PC-3 (cell line): Measurements from ENCODE around the gene SH2B3. TPM values are rescaled to one million over a fixed set of nuclear protein-coding genes. Genes with fewer than 3 reads are reported as not detected.

Experiments used
- ATAC-seq: fragments of 200-7000 bp; cut with Tn5 transposase; 2 replicates; pipeline ENCODE4 v1.9.1; 2020; ENCODE audit warnings: mild to moderate bottlenecking, moderate library complexity
- BruUV-seq: library from RNA; stranded (reverse); fragments of 400-500 nt; replicated peaks from 2 replicates; lab custom pipeline; 2021; lab: Mats Ljungman, UMichigan
- CTCF ChIA-PET: fragments of 300-600 bp; sonication (Branson Sonifier 250); formaldehyde crosslinking; loops from one replicate; lab custom pipeline; 2022; ENCODE audit warnings: antibody characterized with exemption; lab: Charles Lee
- POLR2A ChIA-PET: fragments of 300-600 bp; sonication (Branson Sonifier 250); formaldehyde crosslinking; loops from one replicate; lab custom pipeline; 2022; ENCODE audit warnings: antibody characterized with exemption; ENCODE audit not compliant: unreplicated experiment; lab: Charles Lee
- DNase-seq: peaks from one replicate; pipeline ENCODE4 v3.0.0-alpha.2; 2015
- H2AFZ ChIP-seq: fragments of 300-600 bp; sonication (generic); 2 replicates; pipeline ENCODE4 v1.6.0; 2016; ENCODE audit warnings: antibody characterized with exemption, low read length
- H3F3A ChIP-seq: fragments of 300-600 bp; sonication (generic); one replicate; pipeline ENCODE4 v1.6.0; 2017; ENCODE audit warnings: antibody characterized with exemption, low read length, control low read depth, mild to moderate bottlenecking; ENCODE audit not compliant: unreplicated experiment
- H3K27ac ChIP-seq: fragments of 300-600 bp; sonication (generic); 2 replicates; pipeline ENCODE4 v1.5.1; 2016; ENCODE audit warnings: mild to moderate bottlenecking, low read length
- H3K27me3 ChIP-seq: fragments of 300-600 bp; sonication (generic); 2 replicates; pipeline ENCODE4 v1.6.1; 2016; ENCODE audit warnings: low read length, mixed read lengths
- H3K36me3 ChIP-seq: fragments of 300-600 bp; sonication (generic); 2 replicates; pipeline ENCODE4 v1.6.1; 2016; ENCODE audit warnings: low read depth, mixed run types, low read length, mixed read lengths
- H3K4me1 ChIP-seq: fragments of 300-600 bp; sonication (generic); 2 replicates; pipeline ENCODE4 v1.5.1; 2016; ENCODE audit warnings: low read length; ENCODE audit not compliant: insufficient read depth
- H3K4me2 ChIP-seq: fragments of 300-600 bp; sonication (generic); 2 replicates; pipeline ENCODE4 v1.6.0; 2016; ENCODE audit warnings: low read length
- H3K4me3 ChIP-seq: fragments of 300-600 bp; sonication (generic); 2 replicates; pipeline ENCODE4 v1.5.1; 2016; ENCODE audit warnings: mild to moderate bottlenecking, low read length, mixed read lengths
- H3K79me2 ChIP-seq: fragments of 300-600 bp; sonication (generic); 2 replicates; pipeline ENCODE4 v1.6.1; 2017; ENCODE audit warnings: low read length, mixed read lengths
- H3K9ac ChIP-seq: fragments of 300-600 bp; sonication (generic); 2 replicates; pipeline ENCODE4 v1.6.0; 2016; ENCODE audit warnings: mild to moderate bottlenecking, low read length
- H3K9me2 ChIP-seq: fragments of 300-600 bp; sonication (generic); replicated peaks from 2 replicates; pipeline ENCODE4 v1.6.1; 2016; ENCODE audit warnings: mixed run types, low read length, mixed read lengths
- H3K9me3 ChIP-seq: fragments of 300-600 bp; sonication (generic); 2 replicates; pipeline ENCODE4 v1.6.1; 2016; ENCODE audit warnings: low read length, mixed read lengths
- H4K20me1 ChIP-seq: fragments of 300-600 bp; sonication (generic); 2 replicates; pipeline ENCODE4 v1.6.1; 2016; ENCODE audit warnings: low read length, mixed read lengths
- CTCF ChIP-seq: fragments of 300-600 bp; sonication (generic); conservative IDR thresholded peaks from 2 replicates; pipeline ENCODE4 v1.5.1; 2017; ENCODE audit warnings: antibody characterized with exemption, low read depth, mild to moderate bottlenecking, low read length
- EZH2 ChIP-seq: fragments of 300-600 bp; sonication (generic); IDR thresholded peaks from one replicate; pipeline ENCODE4 v1.6.1; 2017; ENCODE audit warnings: antibody characterized with exemption, mild to moderate bottlenecking, low read length; ENCODE audit not compliant: unreplicated experiment
- EZH2phosphoT487 ChIP-seq: fragments of 300-600 bp; sonication (generic); IDR thresholded peaks from 2 replicates; pipeline ENCODE4 v1.6.1; 2018; ENCODE audit warnings: mild to moderate bottlenecking, antibody characterized with exemption, low read length, borderline replicate concordance
- intact Hi-C: fragments of 100-400 bp; cut with micrococcal nuclease; formaldehyde crosslinking; loops from 2 replicates; pipeline ENCODE4 v1.9.0; 2023
- total RNA-seq: library from RNA; depleted of rRNA; stranded (reverse); fragments of >200 nt; gene quantifications from 2 replicates; pipeline ENCODE4 v1.2.3, GENCODE V29; 2014

SH2B3 gene
- total RNA-seq, 1 experiment from 2014 or later, result 12.9 TPM

GRCh38 chr12:111417290-111417689, 11.6 kb downstream of the SH2B3 start:
- no peak overlapping the region for H3K9ac ChIP-seq
- ATAC-seq, result no peak
- no TSS peak for BruUV-seq
- H3K9me2 ChIP-seq, result no peaks in the 10 kb centered on the region
- ChIA-PET CTCF (no interaction called here), POLR2A (no interaction called here)
- no peaks in the 10 kb centered on the region for H3K27me3 ChIP-seq
- no peak for DNase-seq
- peaks cover 11% of the 10 kb centered on the region for H3K4me1 ChIP-seq
- H4K20me1 ChIP-seq, result no peaks in the 10 kb centered on the region
- H3F3A ChIP-seq, result no peaks in the 10 kb centered on the region
- no peaks in the 10 kb centered on the region for H3K9me3 ChIP-seq
- no peak for TF ChIP-seq EZH2
- TF ChIP-seq CTCF, result no peak
- TF ChIP-seq EZH2phosphoT487, result no peak
- H3K79me2 ChIP-seq, result peaks cover 20% of the 10 kb centered on the region
- no peak overlapping the region for H3K4me2 ChIP-seq
- H3K36me3 ChIP-seq, result peaks cover 7% of the 10 kb centered on the region; the same call in 1 of the 2 replicates
- H3K4me3 ChIP-seq, result no peak overlapping the region
- intact Hi-C loops, result no loop called here
- no peak overlapping the region for H2AFZ ChIP-seq
- H3K27ac ChIP-seq, result no peak overlapping the region

DNA sequence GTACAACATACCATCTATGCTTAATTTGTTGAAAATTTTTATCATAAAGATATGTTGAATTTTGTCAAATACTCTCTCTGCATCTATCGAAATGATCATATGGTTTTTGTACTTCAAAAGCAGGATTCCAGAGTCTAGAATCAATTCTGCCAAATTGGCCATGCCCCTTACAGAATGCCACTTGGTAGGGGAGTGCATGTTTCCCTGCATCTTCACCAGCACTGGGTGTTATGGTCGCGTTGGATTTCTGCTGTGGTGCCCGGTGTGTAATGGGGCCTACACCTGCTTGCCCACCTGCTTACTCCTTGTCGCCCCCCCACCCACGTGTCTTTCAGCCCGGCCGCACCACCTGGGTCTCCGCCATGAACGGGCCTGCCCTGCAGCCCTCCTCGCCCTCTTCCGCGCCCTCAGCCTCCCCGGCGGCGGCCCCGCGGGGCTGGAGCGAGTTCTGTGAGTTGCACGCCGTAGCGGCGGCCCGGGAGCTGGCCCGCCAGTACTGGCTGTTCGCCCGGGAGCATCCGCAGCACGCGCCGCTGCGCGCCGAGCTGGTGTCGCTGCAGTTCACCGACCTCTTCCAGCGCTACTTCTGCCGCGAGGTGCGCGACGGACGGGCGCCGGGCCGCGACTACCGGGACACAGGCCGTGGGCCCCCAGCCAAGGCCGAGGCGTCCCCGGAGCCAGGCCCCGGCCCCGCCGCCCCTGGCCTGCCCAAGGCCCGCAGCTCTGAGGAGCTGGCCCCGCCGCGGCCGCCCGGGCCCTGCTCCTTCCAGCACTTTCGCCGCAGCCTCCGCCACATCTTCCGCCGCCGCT, 12.3 kb downstream of the SH2B3 start:
- intact Hi-C loops, result no loop called here
- DNase-seq, result no peak
- Histone ChIP-seq H3K79me2 (peaks cover 20% of the 10 kb centered on the region), H2AFZ (no peak overlapping the region), H3K27me3 (no peaks in the 10 kb centered on the region), H3K9me2 (no peaks in the 10 kb centered on the region), H4K20me1 (no peaks in the 10 kb centered on the region), H3K4me3 (no peak overlapping the region), H3K4me1 (peaks cover 11% of the 10 kb centered on the region), H3K9me3 (no peaks in the 10 kb centered on the region), H3K36me3 (peaks cover 7% of the 10 kb centered on the region; the same call in 1 of the 2 replicates), H3K4me2 (no peak overlapping the region), H3F3A (no peaks in the 10 kb centered on the region), H3K27ac (no peak overlapping the region), H3K9ac (no peak overlapping the region)
- ChIA-PET POLR2A (no interaction called here), CTCF (no interaction called here)
- BruUV-seq, result no TSS peak
- ATAC-seq, result no peak
- TF ChIP-seq EZH2 (no peak), EZH2phosphoT487 (no peak), CTCF (no peak)

DNA sequence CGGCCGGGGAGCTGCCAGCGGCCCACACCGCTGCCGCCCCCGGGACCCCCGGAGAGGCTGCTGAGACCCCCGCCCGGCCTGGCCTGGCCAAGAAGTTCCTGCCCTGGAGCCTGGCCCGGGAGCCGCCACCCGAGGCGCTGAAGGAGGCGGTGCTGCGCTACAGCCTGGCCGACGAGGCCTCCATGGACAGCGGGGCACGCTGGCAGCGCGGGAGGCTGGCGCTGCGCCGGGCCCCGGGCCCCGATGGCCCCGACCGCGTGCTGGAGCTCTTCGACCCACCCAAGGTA, 12.8 kb downstream of the SH2B3 start:
- peaks cover 7% of the 10 kb centered on the region for H3K4me1 ChIP-seq
- H3F3A ChIP-seq, result no peaks in the 10 kb centered on the region
- BruUV-seq, result no TSS peak
- H3K4me3 ChIP-seq, result no peak overlapping the region
- intact Hi-C loops, result no loop called here
- ATAC-seq, result no peak
- no peaks in the 10 kb centered on the region for H3K27me3 ChIP-seq
- no peak overlapping the region for H2AFZ ChIP-seq
- peaks cover 7% of the 10 kb centered on the region; the same call in 1 of the 2 replicates for H3K36me3 ChIP-seq
- H3K9me3 ChIP-seq, result no peaks in the 10 kb centered on the region
- H3K9ac ChIP-seq, result no peak overlapping the region
- ChIA-PET CTCF (no interaction called here), POLR2A (no interaction called here)
- DNase-seq, result no peak
- H3K27ac ChIP-seq, result no peak overlapping the region
- no peaks in the 10 kb centered on the region for H3K9me2 ChIP-seq
- no peak overlapping the region for H3K4me2 ChIP-seq
- peaks cover 20% of the 10 kb centered on the region for H3K79me2 ChIP-seq
- TF ChIP-seq CTCF (no peak), EZH2phosphoT487 (no peak), EZH2 (no peak)
- H4K20me1 ChIP-seq, result no peaks in the 10 kb centered on the region
